ENCODE measurements around the gene FNDC3A. TPM values are rescaled to one million over a fixed set of nuclear protein-coding genes. Genes with fewer than 3 reads are reported as not detected.

The FNDC3A gene
- total and polyA plus RNA-seq, 9 donors, result 26.4 to 46.0 (median 37.9) TPM

GRCh38 chr13:49246850-49247642 is 271.3 kb downstream of the FNDC3A start:
- Histone ChIP-seq H3K4me3 (ENCODE audit: low read length) (peak overlapping the region; percentile 91), H3K4me1 (ENCODE audit: control insufficient read depth, insufficient read depth, low read length) (no peaks in the 10 kb centered on the region), H3K9me3 (replicated peaks; ENCODE audit: control insufficient read depth, low read depth, low read length) (no peaks in the 10 kb centered on the region), H3K36me3 (ENCODE audit: control insufficient read depth, insufficient read depth, low read length) (peaks cover 10% of the 10 kb centered on the region), H3K27me3 (ENCODE audit: control insufficient read depth, insufficient read depth, low read length) (no peaks in the 10 kb centered on the region), H3K27ac (ENCODE audit: low read length) (peak overlapping the region; percentile 96)
- DNase-seq, result no peak
- WGBS (ENCODE audit: insufficient coverage), result 0% methylated on average over 2 of the region's 4 CpGs

GRCh38 chr13:49247643-49248621 is 272.2 kb downstream of the FNDC3A start, which contains the start of gene CDADC1:
TSS of gene CDADC1 (plus strand) at chr13:49247925. CDS start at chr13:49248038, 113 bp downstream.
- H3K27ac ChIP-seq (ENCODE audit: low read length), result peak within 1 kb of the TSS; percentile 96
- DNase-seq, result peak; percentile 99
- H3K27me3 ChIP-seq (ENCODE audit: control insufficient read depth, insufficient read depth, low read length), result no peaks in the 10 kb centered on the region
- WGBS (ENCODE audit: insufficient coverage), result under 1% methylated on average over 52 of the region's 56 CpGs
- peaks cover 10% of the 10 kb centered on the region for H3K36me3 ChIP-seq (ENCODE audit: control insufficient read depth, insufficient read depth, low read length)
- H3K4me3 ChIP-seq (ENCODE audit: low read length), result peak within 1 kb of the TSS; percentile 91
- H3K4me1 ChIP-seq (ENCODE audit: control insufficient read depth, insufficient read depth, low read length), result no peaks in the 10 kb centered on the region
- no peaks in the 10 kb centered on the region for H3K9me3 ChIP-seq (replicated peaks; ENCODE audit: control insufficient read depth, low read depth, low read length)

DNA sequence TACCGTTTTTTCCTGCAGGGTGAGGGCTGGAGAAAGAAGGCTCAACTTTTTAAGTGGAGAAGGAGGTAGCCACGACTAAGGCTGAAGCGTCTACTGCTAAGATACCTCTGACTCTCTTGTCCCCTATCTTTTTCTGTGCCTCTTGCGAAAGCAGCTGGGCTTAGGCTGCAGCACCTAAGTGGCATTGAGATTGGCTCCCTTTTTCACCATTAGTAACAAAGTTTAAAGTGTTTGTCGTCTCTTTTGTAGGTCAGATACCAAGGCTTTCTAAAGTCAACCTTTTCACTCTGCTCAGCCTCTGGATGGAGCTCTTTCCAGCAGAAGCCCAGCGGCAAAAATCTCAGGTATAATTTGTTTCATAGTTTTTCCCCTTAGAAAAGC is 272.9 kb downstream of the FNDC3A start:
- H3K27ac ChIP-seq (ENCODE audit: low read length), result peak overlapping the region; percentile 96
- no CpG with 5 or more reads among the region's 6 CpGs for WGBS (ENCODE audit: insufficient coverage)
- peak overlapping the region; percentile 91 for H3K4me3 ChIP-seq (ENCODE audit: low read length)
- H3K9me3 ChIP-seq (replicated peaks; ENCODE audit: control insufficient read depth, low read depth, low read length), result no peaks in the 10 kb centered on the region
- H3K4me1 ChIP-seq (ENCODE audit: control insufficient read depth, insufficient read depth, low read length), result no peaks in the 10 kb centered on the region
- H3K27me3 ChIP-seq (ENCODE audit: control insufficient read depth, insufficient read depth, low read length), result no peaks in the 10 kb centered on the region
- DNase-seq, result no peak
- H3K36me3 ChIP-seq (ENCODE audit: control insufficient read depth, insufficient read depth, low read length), result peaks cover 10% of the 10 kb centered on the region

- no peaks in the 10 kb centered on the region for H3K27me3 ChIP-seq (ENCODE audit: control insufficient read depth, insufficient read depth, low read length)
- H3K9me3 ChIP-seq (replicated peaks; ENCODE audit: control insufficient read depth, low read depth, low read length), result no peaks in the 10 kb centered on the region
- no peak overlapping the region for H3K4me3 ChIP-seq (ENCODE audit: low read length)
- no peak overlapping the region for H3K27ac ChIP-seq (ENCODE audit: low read length)
- no CpG with 5 or more reads among the region's 5 CpGs for WGBS (ENCODE audit: insufficient coverage)
- peaks cover 18% of the 10 kb centered on the region for H3K36me3 ChIP-seq (ENCODE audit: control insufficient read depth, insufficient read depth, low read length)
- no peak for DNase-seq
- no peaks in the 10 kb centered on the region for H3K4me1 ChIP-seq (ENCODE audit: control insufficient read depth, insufficient read depth, low read length)
Measured at GRCh38 chr13:49251326-49251725, 275.6 kb downstream of the FNDC3A start.

- Histone ChIP-seq H3K9me3 (replicated peaks; ENCODE audit: control insufficient read depth, low read depth, low read length) (no peaks in the 10 kb centered on the region), H3K4me3 (ENCODE audit: low read length) (no peak overlapping the region), H3K27ac (ENCODE audit: low read length) (no peak overlapping the region), H3K36me3 (ENCODE audit: control insufficient read depth, insufficient read depth, low read length) (peaks cover 19% of the 10 kb centered on the region), H3K4me1 (ENCODE audit: control insufficient read depth, insufficient read depth, low read length) (no peaks in the 10 kb centered on the region), H3K27me3 (ENCODE audit: control insufficient read depth, insufficient read depth, low read length) (no peaks in the 10 kb centered on the region)
- WGBS (ENCODE audit: insufficient coverage), result no CpG with 5 or more reads among the region's 1 CpG
- no peak for DNase-seq
Measured at GRCh38 chr13:49253310-49253709, 277.6 kb downstream of the FNDC3A start.

DNA sequence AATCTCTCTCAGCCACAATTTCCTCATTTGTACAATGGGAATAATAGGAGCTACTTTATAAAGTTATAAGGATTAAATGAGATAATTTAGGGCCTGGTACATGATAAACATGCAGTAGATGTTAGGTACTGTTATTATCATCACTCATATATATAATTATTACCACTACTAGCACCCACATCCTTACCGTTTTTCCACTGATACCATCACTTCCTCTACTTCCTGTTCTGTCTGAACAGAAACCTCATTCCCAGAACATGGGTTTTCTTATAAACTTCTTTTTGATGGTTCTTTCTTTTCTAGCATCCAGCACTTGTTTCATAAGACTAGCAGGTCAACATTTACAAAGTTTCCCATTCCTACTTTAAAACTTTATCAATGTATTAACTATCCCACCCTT is 278.3 kb downstream of the FNDC3A start:
- Histone ChIP-seq H3K4me3 (ENCODE audit: low read length) (no peak overlapping the region), H3K4me1 (ENCODE audit: control insufficient read depth, insufficient read depth, low read length) (no peaks in the 10 kb centered on the region), H3K36me3 (ENCODE audit: control insufficient read depth, insufficient read depth, low read length) (peaks cover 19% of the 10 kb centered on the region), H3K27ac (ENCODE audit: low read length) (no peak overlapping the region), H3K9me3 (replicated peaks; ENCODE audit: control insufficient read depth, low read depth, low read length) (no peaks in the 10 kb centered on the region), H3K27me3 (ENCODE audit: control insufficient read depth, insufficient read depth, low read length) (no peaks in the 10 kb centered on the region)
- no CpG with 5 or more reads among the region's 1 CpG for WGBS (ENCODE audit: insufficient coverage)
- DNase-seq, result no peak

DNA sequence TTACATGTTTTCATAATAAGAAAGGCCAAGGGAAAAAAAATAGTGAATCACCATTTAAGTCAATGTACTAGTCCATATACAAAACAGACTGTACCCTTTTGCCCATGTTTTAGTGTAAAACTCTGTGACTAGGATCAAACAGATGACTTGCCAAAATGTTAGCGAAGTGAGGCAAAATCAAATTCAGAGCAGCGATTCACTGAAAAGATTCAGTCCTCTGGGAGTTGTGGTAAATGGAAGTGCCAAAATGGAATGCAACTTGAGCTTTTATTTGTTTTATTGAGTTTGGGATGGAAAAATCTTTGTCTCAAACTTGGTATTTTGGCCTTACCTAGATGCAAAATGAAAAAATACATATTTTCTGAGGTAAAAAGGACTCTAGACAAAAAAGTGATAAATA is 281.1 kb downstream of the FNDC3A start:
- DNase-seq, result peak; percentile 60
- Histone ChIP-seq H3K4me1 (ENCODE audit: control insufficient read depth, insufficient read depth, low read length) (no peaks in the 10 kb centered on the region), H3K9me3 (replicated peaks; ENCODE audit: control insufficient read depth, low read depth, low read length) (no peaks in the 10 kb centered on the region), H3K27me3 (ENCODE audit: control insufficient read depth, insufficient read depth, low read length) (no peaks in the 10 kb centered on the region), H3K4me3 (ENCODE audit: low read length) (no peak overlapping the region), H3K36me3 (ENCODE audit: control insufficient read depth, insufficient read depth, low read length) (peaks cover 25% of the 10 kb centered on the region), H3K27ac (ENCODE audit: low read length) (no peak overlapping the region)
- WGBS (ENCODE audit: insufficient coverage), result 48% methylated on average over 2 of the region's 2 CpGs

GRCh38 chr13:49258089-49258796 is 282.5 kb downstream of the FNDC3A start:
- no peak for DNase-seq
- H3K4me1 ChIP-seq (ENCODE audit: control insufficient read depth, insufficient read depth, low read length), result no peaks in the 10 kb centered on the region
- no peaks in the 10 kb centered on the region for H3K27me3 ChIP-seq (ENCODE audit: control insufficient read depth, insufficient read depth, low read length)
- WGBS (ENCODE audit: insufficient coverage), result no CpG with 5 or more reads among the region's 3 CpGs
- no peak overlapping the region for H3K27ac ChIP-seq (ENCODE audit: low read length)
- H3K9me3 ChIP-seq (replicated peaks; ENCODE audit: control insufficient read depth, low read depth, low read length), result no peaks in the 10 kb centered on the region
- H3K4me3 ChIP-seq (ENCODE audit: low read length), result no peak overlapping the region
- H3K36me3 ChIP-seq (ENCODE audit: control insufficient read depth, insufficient read depth, low read length), result peaks cover 29% of the 10 kb centered on the region

Measured in muscle of leg (tissue), 11 donors.